Breast epithelium (tissue), 4 donors: ENCODE data around the gene PHF19. TPM values are rescaled to one million over a fixed set of nuclear protein-coding genes. Genes with fewer than 3 reads are reported as not detected.
A peak's percentile ranks its signal among the peaks of the same experiment; 100 is the strongest.

ENCODE experiments used
- DNase-seq, 2 donors: peaks; one replicate each; pipeline ENCODE4 v3.0.0-alpha.2; 2019; ENCODE audit warnings: low spot score in 2 of 2
- H3K27ac ChIP-seq, 2 donors: fragments of 200-600 bp; sonication (generic) in 1 of 2; one replicate each; pipeline ENCODE4 v1.5.1; 2016 to 2019; ENCODE audit warnings: mild to moderate bottlenecking in 1 of 2
- H3K27me3 ChIP-seq, 2 donors: fragments of 200-600 bp; sonication (generic) in 1 of 2; one replicate each; pipeline versions ENCODE4 v1.5.1 to v1.6.0; 2017 to 2019; ENCODE audit warnings: control low read depth in 1 of 2, mild to moderate bottlenecking in 1 of 2
- H3K36me3 ChIP-seq: fragments of 200-600 bp; one replicate; pipeline ENCODE4 v1.5.1; 2019
- H3K4me1 ChIP-seq, 2 donors: fragments of 200-600 bp; sonication (generic); one replicate each; pipeline ENCODE4 v1.5.1; 2016 to 2019; ENCODE audit warnings: control low read depth in 1 of 2
- H3K4me3 ChIP-seq, 3 donors: fragments of 200-600 bp; sonication (generic); 1 replicate in 2 of 3; 2 replicates in 1 of 3; pipeline ENCODE4 v1.5.1; 2016 to 2019; ENCODE audit warnings: mild to moderate bottlenecking in 3 of 3, moderate library complexity in 2 of 3
- H3K9me3 ChIP-seq, 2 donors: fragments of 200-600 bp; sonication (generic) in 1 of 2; one replicate each; pipeline ENCODE4 v1.5.1; 2016 to 2019; ENCODE audit warnings: control low read depth in 1 of 2
- CTCF ChIP-seq, 3 donors: fragments of 450-650 bp; IDR thresholded peaks; one replicate each; pipeline ENCODE4 v1.5.1; 2016 to 2017; ENCODE audit warnings: antibody characterized with exemption in 3 of 3, mild to moderate bottlenecking in 3 of 3, moderate library complexity in 3 of 3
- POLR2A ChIP-seq: fragments of 450-650 bp; IDR thresholded peaks from one replicate; pipeline ENCODE4 v1.6.1; 2016; ENCODE audit warnings: antibody characterized with exemption, mild to moderate bottlenecking, moderate library complexity
- POLR2AphosphoS5 ChIP-seq, 3 donors: sonication (generic); formaldehyde crosslinking; IDR thresholded peaks; one replicate each; pipeline ENCODE4 v1.6.1; 2017; ENCODE audit warnings: antibody characterized with exemption in 3 of 3
- intact Hi-C: fragments of 100-400 bp; cut with DNase I; formaldehyde crosslinking; loops from one replicate; pipeline ENCODE4 v1.15.1; 2023; ENCODE audit warnings: low total_unique reads
- total RNA-seq, 3 donors: library from RNA; depleted of rRNA; stranded (reverse); fragments of >200 nt; gene quantifications; one replicate each; pipeline ENCODE4 v1.1.0, GENCODE V29; 2016

Gene PHF19
- total RNA-seq, 3 donors from 2014 or later = 16.5 to 33.1 (median 19.0) TPM

GRCh38 chr9:120875643-120875953 is 1.4 kb downstream of the PHF19 start:
- Histone ChIP-seq H3K4me1 (no peaks in the 10 kb centered on the region), H3K27ac (peak overlapping the region; percentile 91 to 93), H3K9me3 (no peaks in the 10 kb centered on the region), H3K4me3 (peak overlapping the region; percentile 69 to 84 (median 75)), H3K27me3 (no peaks in the 10 kb centered on the region), H3K36me3 (no peaks in the 10 kb centered on the region)
- no peak for TF ChIP-seq CTCF (IDR thresholded peaks at IDR 0.05)
- TF ChIP-seq POLR2A = no peak
- no peak for TF ChIP-seq POLR2AphosphoS5 (IDR thresholded peaks at IDR 0.05)
- intact Hi-C loops = no loop called here
- DNase-seq = no peak

- H3K4me3 ChIP-seq = no peak overlapping the region
- TF ChIP-seq CTCF (IDR thresholded peaks at IDR 0.05) (no peak), POLR2AphosphoS5 (IDR thresholded peaks at IDR 0.05) (no peak), POLR2A (no peak)
- intact Hi-C loops = no loop called here
These were observed 1.8 kb downstream of the PHF19 start for GRCh38 chr9:120875195-120875565.

GRCh38 chr9:120874226-120875194 is 2.5 kb downstream of the PHF19 start:
- TF ChIP-seq POLR2AphosphoS5 (IDR thresholded peaks at IDR 0.05) (no peak), CTCF (IDR thresholded peaks at IDR 0.05) (no peak), POLR2A (no peak)
- intact Hi-C loops = no loop called here
- no peaks in the 10 kb centered on the region for H3K4me1 ChIP-seq
- DNase-seq = no peak
- H3K9me3 ChIP-seq = no peaks in the 10 kb centered on the region
- peak overlapping the region in 1 of 2 donors; percentile 12 for H3K27ac ChIP-seq
- no peaks in the 10 kb centered on the region for H3K27me3 ChIP-seq
- H3K36me3 ChIP-seq = no peaks in the 10 kb centered on the region
- no peak overlapping the region for H3K4me3 ChIP-seq

More at GRCh38 chr9:120875195-120875565, 1.8 kb downstream of the PHF19 start:
- H3K36me3 ChIP-seq = no peaks in the 10 kb centered on the region
- no peak for DNase-seq
- H3K27me3 ChIP-seq = no peaks in the 10 kb centered on the region
- H3K9me3 ChIP-seq = no peaks in the 10 kb centered on the region
- no peaks in the 10 kb centered on the region for H3K4me1 ChIP-seq
- peak overlapping the region in 1 of 2 donors; percentile 93 for H3K27ac ChIP-seq

GRCh38 chr9:120873512-120873911 is 3.5 kb downstream of the PHF19 start:
- no peak overlapping the region for H3K27ac ChIP-seq
- no peaks in the 10 kb centered on the region for H3K36me3 ChIP-seq
- TF ChIP-seq POLR2AphosphoS5 (IDR thresholded peaks at IDR 0.05) = no peak
- no peak for TF ChIP-seq POLR2A
- TF ChIP-seq CTCF (IDR thresholded peaks at IDR 0.05) = no peak
- H3K9me3 ChIP-seq = no peaks in the 10 kb centered on the region
- no peaks in the 10 kb centered on the region for H3K4me1 ChIP-seq
- no peak for DNase-seq
- H3K4me3 ChIP-seq = no peak overlapping the region
- no peaks in the 10 kb centered on the region for H3K27me3 ChIP-seq
- intact Hi-C loops = no loop called here

DNA sequence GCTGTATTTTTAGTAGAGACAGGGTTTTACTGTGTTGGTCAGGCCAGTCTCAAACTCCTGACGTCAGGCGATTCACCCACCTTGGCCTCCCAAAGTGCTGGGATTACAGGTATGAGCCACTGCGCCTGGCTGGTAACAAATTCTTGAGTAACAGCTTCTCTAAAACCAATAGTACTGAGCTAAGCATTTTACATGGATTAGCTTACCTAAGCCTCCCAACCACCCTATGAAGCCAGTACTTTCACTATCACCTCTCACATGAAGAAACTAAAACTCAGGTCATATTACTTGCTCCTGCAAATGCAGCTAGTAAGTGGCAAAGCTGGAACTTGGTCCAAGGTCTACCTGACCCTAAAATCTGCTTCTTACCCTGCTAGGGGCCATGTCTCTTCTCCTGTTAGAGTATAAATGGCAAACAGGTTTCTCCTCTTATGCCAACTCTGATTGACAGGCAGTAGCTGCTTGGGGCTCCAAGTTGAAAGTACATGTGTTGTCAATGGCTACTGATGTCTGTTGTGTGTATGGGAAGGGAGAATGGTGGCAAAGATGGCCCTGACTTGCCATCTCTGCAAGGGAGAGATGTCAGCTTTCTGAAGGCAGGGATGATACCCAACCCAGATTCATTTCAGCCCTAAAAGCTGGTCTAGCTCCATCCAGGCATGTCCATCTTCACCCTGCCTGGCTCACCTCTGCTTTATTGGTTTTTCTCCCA is 4.0 kb downstream of the PHF19 start:
- Histone ChIP-seq H3K36me3 (no peaks in the 10 kb centered on the region), H3K9me3 (no peaks in the 10 kb centered on the region), H3K27me3 (no peaks in the 10 kb centered on the region), H3K4me1 (no peaks in the 10 kb centered on the region), H3K4me3 (no peak overlapping the region), H3K27ac (no peak overlapping the region)
- intact Hi-C loops = no loop called here
- no peak for DNase-seq
- TF ChIP-seq CTCF (IDR thresholded peaks at IDR 0.05) (no peak), POLR2AphosphoS5 (IDR thresholded peaks at IDR 0.05) (no peak), POLR2A (no peak)
